HG03354 (cell line): ENCODE data around the gene COL6A2.

Experiments
- ATAC-seq: cut with Tn5 transposase; IDR thresholded peaks from one replicate; pipeline ENCODE4 v1.9.1; 2021; ENCODE audit warnings: mild to moderate bottlenecking; ENCODE audit not compliant: unreplicated experiment, poor library complexity, severe bottlenecking

Gene COL6A2

GRCh38 chr21:46110499-46111192 lies 12.7 kb downstream of the COL6A2 start:
- no peak for ATAC-seq

GRCh38 chr21:46111193-46111571 lies 13.3 kb downstream of the COL6A2 start:
- no peak for ATAC-seq

- no peak for ATAC-seq
These were observed 14.2 kb downstream of the COL6A2 start for GRCh38 chr21:46111857-46112724.

GRCh38 chr21:46112725-46113215 lies 14.9 kb downstream of the COL6A2 start:
- no peak for ATAC-seq

GRCh38 chr21:46113497-46114176 lies 15.7 kb downstream of the COL6A2 start:
- ATAC-seq: no peak

GRCh38 chr21:46114963-46115362 lies 17.1 kb downstream of the COL6A2 start:
- ATAC-seq: no peak

DNA sequence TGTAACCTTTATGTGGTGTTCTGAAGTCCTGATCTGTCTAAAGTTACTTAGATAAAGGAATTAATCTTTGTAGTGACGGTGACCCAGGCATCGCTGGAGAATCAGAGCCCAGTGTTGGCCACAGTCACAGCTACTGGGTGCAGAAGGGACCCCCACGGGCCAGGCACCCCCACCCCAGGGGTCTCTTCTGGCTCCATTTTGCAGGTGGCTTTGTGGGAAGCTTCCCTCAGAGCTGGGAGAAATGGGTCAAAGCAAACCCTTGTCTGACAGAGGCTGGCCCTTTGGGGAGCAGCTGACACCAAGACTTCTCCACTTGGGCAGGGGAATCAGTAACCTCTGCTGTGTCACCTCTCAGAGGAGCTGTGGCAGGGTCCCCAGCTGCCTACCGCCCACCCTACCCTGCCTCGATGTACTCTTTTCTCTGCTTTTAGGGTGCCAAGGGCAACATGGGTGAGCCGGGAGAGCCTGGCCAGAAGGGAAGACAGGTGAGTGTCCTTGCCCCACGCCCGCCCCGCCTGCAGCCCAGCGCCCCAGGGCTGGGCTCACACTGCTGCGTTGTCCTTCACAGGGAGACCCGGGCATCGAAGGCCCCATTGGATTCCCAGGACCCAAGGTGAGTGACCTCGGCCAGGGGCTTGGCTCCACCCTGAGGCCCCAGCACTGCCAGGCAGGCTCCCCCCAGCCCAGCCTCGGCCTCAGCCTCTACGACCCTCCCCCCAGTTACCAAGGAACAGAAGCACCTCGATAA lies 17.7 kb downstream of the COL6A2 start:
- no peak for ATAC-seq

DNA sequence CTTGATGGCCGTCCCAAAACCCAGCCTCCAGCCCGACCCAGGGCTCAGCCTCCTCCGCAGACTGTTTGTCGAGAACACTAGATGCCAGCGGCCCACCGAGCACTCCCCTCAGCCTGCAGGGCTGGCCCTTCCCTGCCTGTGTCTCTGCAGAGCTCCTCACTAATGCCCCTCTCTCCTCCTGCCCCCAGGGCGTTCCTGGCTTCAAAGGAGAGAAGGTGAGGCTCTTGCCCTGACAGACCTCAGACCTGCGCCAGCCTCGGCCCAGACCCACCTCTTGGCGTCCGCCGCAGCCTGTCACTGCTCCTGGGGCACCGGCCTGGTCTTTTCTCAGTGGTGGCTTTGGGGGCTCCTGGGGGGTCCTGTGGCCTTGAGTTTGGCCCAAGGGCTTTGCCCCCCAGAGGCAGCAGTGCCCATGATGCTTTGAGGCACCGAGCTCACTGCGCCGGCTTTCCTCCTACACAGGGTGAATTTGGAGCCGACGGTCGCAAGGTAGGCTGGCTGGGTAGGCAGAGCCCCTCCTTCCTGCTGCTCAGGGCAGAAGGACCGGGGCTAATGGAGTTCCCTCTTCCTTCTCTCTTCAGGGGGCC lies 18.4 kb downstream of the COL6A2 start:
- ATAC-seq: no peak

- ATAC-seq: no peak
These were observed 19.1 kb downstream of the COL6A2 start for GRCh38 chr21:46116776-46117585.

GRCh38 chr21:46117586-46118315 lies 19.8 kb downstream of the COL6A2 start:
- ATAC-seq: no peak

DNA sequence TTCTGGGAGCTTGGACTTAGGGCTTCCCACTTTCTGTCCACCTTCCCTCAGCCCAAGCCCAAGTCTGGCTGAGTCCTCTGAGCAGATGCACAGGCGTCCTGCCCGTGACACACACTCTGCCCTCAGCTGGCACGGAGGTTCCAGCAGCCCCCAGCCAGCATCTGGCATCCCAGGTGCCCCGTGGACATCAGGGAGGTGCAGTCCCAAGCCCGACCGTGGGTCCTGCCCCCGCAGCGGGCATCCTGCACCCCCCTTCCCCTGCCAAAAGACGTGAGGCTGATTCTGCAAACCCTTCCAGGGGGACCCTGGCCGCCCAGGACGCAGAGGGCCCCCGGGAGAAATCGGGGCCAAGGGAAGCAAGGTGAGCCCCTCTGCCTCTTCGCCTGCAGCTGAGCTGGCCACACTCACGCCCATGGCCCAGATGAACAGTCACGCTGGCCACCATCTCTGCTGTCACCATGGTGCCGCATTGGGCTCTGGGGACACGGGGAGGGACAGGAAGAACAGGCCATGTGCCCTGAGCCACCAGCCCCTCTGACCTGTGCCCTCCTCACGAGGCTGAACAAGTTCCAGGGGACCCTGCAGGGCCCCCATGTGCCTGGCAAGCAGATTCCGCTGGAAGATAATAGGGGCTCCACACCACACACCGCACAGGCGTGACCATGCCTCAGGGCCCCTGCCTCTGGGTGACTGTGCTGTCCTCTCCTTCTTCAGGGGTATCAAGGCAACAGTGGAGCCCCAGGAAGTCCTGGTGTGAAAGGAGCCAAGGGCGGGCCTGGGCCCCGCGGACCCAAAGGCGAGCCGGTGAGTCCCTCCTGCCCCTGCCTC lies 20.6 kb downstream of the COL6A2 start:
- no peak for ATAC-seq

DNA sequence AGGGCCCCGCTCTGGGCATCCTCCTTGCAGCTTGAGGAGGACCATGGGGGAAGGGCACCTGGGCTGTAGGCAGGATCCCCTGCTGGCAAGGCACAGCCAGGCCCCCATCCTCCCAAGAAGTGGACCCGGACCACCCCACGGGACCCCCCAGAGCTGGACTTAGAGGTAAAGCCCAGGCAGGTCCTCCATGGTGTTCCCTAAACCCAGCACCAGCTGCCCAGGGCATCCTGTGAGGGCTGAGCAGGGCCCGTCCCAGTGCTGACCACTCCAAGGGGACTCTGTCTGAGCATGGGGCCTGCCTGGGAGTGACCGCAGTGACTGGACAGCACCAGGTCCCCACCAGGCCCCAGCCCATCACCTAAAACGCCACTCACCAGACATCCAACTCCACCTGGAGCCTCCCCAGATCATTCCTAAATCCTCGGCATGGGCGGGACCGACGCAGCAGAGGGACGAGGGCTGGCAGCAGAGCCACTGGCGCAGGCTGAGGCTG lies 21.3 kb downstream of the COL6A2 start:
- no peak for ATAC-seq

GRCh38 chr21:46119637-46120271 lies 21.8 kb downstream of the COL6A2 start:
- no peak for ATAC-seq

DNA sequence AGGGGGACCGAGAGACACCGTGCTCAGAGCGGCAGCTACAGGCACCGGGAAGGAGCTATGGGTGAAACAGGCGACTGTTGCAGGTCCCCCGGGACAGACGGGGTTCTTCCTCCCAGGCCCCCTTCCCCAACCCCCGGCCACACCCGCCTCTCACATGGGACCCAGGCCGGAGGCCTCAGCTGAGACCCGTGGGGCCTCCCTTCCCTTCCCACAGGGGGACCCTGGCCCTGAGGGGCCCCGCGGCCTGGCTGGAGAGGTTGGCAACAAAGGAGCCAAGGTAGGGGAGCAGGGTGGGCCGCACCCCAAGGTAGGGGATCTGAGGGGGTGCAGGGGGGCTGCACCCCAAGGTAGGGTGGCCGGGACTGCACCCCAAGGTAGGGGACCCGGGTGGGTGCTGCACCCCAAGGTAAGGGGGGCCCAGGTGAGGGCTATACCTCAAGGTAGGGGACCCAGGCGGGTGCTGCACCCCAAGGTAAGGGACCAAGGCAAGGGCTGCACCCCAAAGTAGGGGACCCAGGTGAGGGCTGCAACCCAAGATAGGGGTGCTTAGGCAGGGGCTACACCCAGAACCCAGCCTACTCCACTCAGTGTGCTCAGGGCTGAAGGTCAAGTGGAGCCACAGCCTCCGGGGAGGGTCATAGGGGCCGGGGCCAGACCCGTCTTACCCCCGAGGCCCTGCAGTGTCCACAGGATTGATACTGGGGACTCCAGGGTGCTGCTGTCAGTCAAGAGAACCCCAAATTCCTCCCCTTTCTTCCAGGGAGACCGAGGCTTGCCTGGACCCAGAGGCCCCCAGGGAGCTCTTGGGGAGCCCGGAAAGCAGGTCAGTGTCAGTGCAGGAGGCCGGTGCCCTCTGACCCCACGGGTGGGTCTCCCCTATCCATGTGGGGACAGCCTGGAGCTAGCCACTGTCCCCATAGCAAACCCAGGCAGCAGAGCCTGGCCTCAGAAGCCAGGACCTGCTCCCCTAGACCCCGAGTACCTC lies 22.7 kb downstream of the COL6A2 start:
- ATAC-seq: no peak
